Neutrophil (primary cell): ENCODE results near the gene NEK2.

ENCODE experiments used
- H3K27ac ChIP-seq: fragments of 200-600 bp; sonication (generic); 2 replicates; pipeline ENCODE4 v1.5.1; 2016; ENCODE audit warnings: mild to moderate bottlenecking, moderate library complexity
- H3K27me3 ChIP-seq: fragments of 200-600 bp; sonication (generic); 2 replicates; pipeline ENCODE4 v1.6.0; 2016; ENCODE audit warnings: mild to moderate bottlenecking
- H3K36me3 ChIP-seq: fragments of 200-600 bp; sonication (generic); 2 replicates; pipeline ENCODE4 v1.5.1; 2017
- H3K4me1 ChIP-seq, 2 experiments: fragments of 200-600 bp in 1 of 2; sonication (generic) in 1 of 2; 1 replicate in 1 of 2; 2 replicates in 1 of 2; pipeline versions ENCODE4 v1.5.1 to v1.6.1; 2013 to 2016; ENCODE audit warnings: low read depth in 1 of 2, low read length in 1 of 2, mild to moderate bottlenecking in 1 of 2, moderate library complexity in 1 of 2; ENCODE audit not compliant: control insufficient read depth in 1 of 2, insufficient read depth in 1 of 2
- H3K4me3 ChIP-seq, 2 experiments: fragments of 200-600 bp in 1 of 2; sonication (generic) in 1 of 2; 1 replicate in 1 of 2; 2 replicates in 1 of 2; pipeline ENCODE4 v1.5.1; 2013 to 2016; ENCODE audit warnings: low read depth in 1 of 2, low read length in 1 of 2, mild to moderate bottlenecking in 1 of 2, moderate library complexity in 1 of 2
- H3K9me3 ChIP-seq: fragments of 200-600 bp; sonication (generic); 2 replicates; pipeline ENCODE4 v1.5.1; 2016
- CTCF ChIP-seq: fragments of 200-600 bp; sonication (generic); IDR thresholded peaks from 2 replicates; pipeline ENCODE4 v1.5.1; 2016; ENCODE audit warnings: antibody characterized with exemption

The NEK2 gene

GRCh38 chr1:211715971-211716370, 40.5 kb upstream of the NEK2 start:
- H3K36me3 ChIP-seq = no peaks in the 10 kb centered on the region
- no peak overlapping the region for H3K27ac ChIP-seq
- H3K27me3 ChIP-seq = no peaks in the 10 kb centered on the region
- H3K9me3 ChIP-seq = no peaks in the 10 kb centered on the region
- peaks cover 8 to 10% of the 10 kb centered on the region in 2 experiments for H3K4me1 ChIP-seq
- no peak for TF ChIP-seq CTCF
- H3K4me3 ChIP-seq = no peak overlapping the region

- H3K4me1 ChIP-seq = peaks cover 17 to 19% of the 10 kb centered on the region in 2 experiments
- TF ChIP-seq CTCF = no peak
- no peaks in the 10 kb centered on the region for H3K9me3 ChIP-seq
- H3K36me3 ChIP-seq = no peaks in the 10 kb centered on the region
- H3K27ac ChIP-seq = no peak overlapping the region
- H3K4me3 ChIP-seq = no peak overlapping the region
- H3K27me3 ChIP-seq = no peaks in the 10 kb centered on the region
These were observed 38.7 kb upstream of the NEK2 start for GRCh38 chr1:211714154-211714553.

GRCh38 chr1:211713231-211713630, 37.8 kb upstream of the NEK2 start:
- no peaks in the 10 kb centered on the region for H3K36me3 ChIP-seq
- no peaks in the 10 kb centered on the region for H3K27me3 ChIP-seq
- H3K27ac ChIP-seq = peak overlapping the region; percentile 15
- peaks cover 17 to 19% of the 10 kb centered on the region in 2 experiments for H3K4me1 ChIP-seq
- TF ChIP-seq CTCF = no peak
- H3K4me3 ChIP-seq = no peak overlapping the region
- H3K9me3 ChIP-seq = no peaks in the 10 kb centered on the region

- Histone ChIP-seq H3K9me3 (no peaks in the 10 kb centered on the region), H3K4me1 (peaks cover 18 to 19% of the 10 kb centered on the region in 2 experiments), H3K36me3 (no peaks in the 10 kb centered on the region), H3K27me3 (no peaks in the 10 kb centered on the region), H3K4me3 (peak overlapping the region in 1 of 2 experiments; percentile 8), H3K27ac (peak overlapping the region; percentile 78)
- no peak for TF ChIP-seq CTCF
These were observed 35.9 kb upstream of the NEK2 start for GRCh38 chr1:211711315-211711705.

GRCh38 chr1:211710566-211711314, 35.3 kb upstream of the NEK2 start:
- peaks cover 19 to 23% of the 10 kb centered on the region in 2 experiments for H3K4me1 ChIP-seq
- peak overlapping the region; percentile 78 for H3K27ac ChIP-seq
- H3K27me3 ChIP-seq = no peaks in the 10 kb centered on the region
- H3K4me3 ChIP-seq = peak overlapping the region in 1 of 2 experiments; percentile 8
- TF ChIP-seq CTCF = no peak
- no peaks in the 10 kb centered on the region for H3K9me3 ChIP-seq
- no peaks in the 10 kb centered on the region for H3K36me3 ChIP-seq
